PC-3 (cell line): ENCODE data around the gene EXOG. TPM values are rescaled to one million over a fixed set of nuclear protein-coding genes. Genes with fewer than 3 reads are reported as not detected.
A peak's percentile ranks its signal among the peaks of the same experiment; 100 is the strongest.

Experiments
- ATAC-seq: fragments of 200-7000 bp; cut with Tn5 transposase; 2 replicates; pipeline ENCODE4 v1.9.1; 2020; ENCODE audit warnings: mild to moderate bottlenecking, moderate library complexity
- BruUV-seq: library from RNA; stranded (reverse); fragments of 400-500 nt; replicated peaks from 2 replicates; lab custom pipeline; 2021; lab: Mats Ljungman, UMichigan
- CTCF ChIA-PET: fragments of 300-600 bp; sonication (Branson Sonifier 250); formaldehyde crosslinking; loops from one replicate; lab custom pipeline; 2022; ENCODE audit warnings: antibody characterized with exemption; lab: Charles Lee
- POLR2A ChIA-PET: fragments of 300-600 bp; sonication (Branson Sonifier 250); formaldehyde crosslinking; loops from one replicate; lab custom pipeline; 2022; ENCODE audit warnings: antibody characterized with exemption; ENCODE audit not compliant: unreplicated experiment; lab: Charles Lee
- DNase-seq: peaks from one replicate; pipeline ENCODE4 v3.0.0-alpha.2; 2015
- H2AFZ ChIP-seq: fragments of 300-600 bp; sonication (generic); 2 replicates; pipeline ENCODE4 v1.6.0; 2016; ENCODE audit warnings: antibody characterized with exemption, low read length
- H3F3A ChIP-seq: fragments of 300-600 bp; sonication (generic); one replicate; pipeline ENCODE4 v1.6.0; 2017; ENCODE audit warnings: antibody characterized with exemption, low read length, control low read depth, mild to moderate bottlenecking; ENCODE audit not compliant: unreplicated experiment
- H3K27ac ChIP-seq: fragments of 300-600 bp; sonication (generic); 2 replicates; pipeline ENCODE4 v1.5.1; 2016; ENCODE audit warnings: mild to moderate bottlenecking, low read length
- H3K27me3 ChIP-seq: fragments of 300-600 bp; sonication (generic); 2 replicates; pipeline ENCODE4 v1.6.1; 2016; ENCODE audit warnings: low read length, mixed read lengths
- H3K36me3 ChIP-seq: fragments of 300-600 bp; sonication (generic); 2 replicates; pipeline ENCODE4 v1.6.1; 2016; ENCODE audit warnings: low read depth, mixed run types, low read length, mixed read lengths
- H3K4me1 ChIP-seq: fragments of 300-600 bp; sonication (generic); 2 replicates; pipeline ENCODE4 v1.5.1; 2016; ENCODE audit warnings: low read length; ENCODE audit not compliant: insufficient read depth
- H3K4me2 ChIP-seq: fragments of 300-600 bp; sonication (generic); 2 replicates; pipeline ENCODE4 v1.6.0; 2016; ENCODE audit warnings: low read length
- H3K4me3 ChIP-seq: fragments of 300-600 bp; sonication (generic); 2 replicates; pipeline ENCODE4 v1.5.1; 2016; ENCODE audit warnings: mild to moderate bottlenecking, low read length, mixed read lengths
- H3K79me2 ChIP-seq: fragments of 300-600 bp; sonication (generic); 2 replicates; pipeline ENCODE4 v1.6.1; 2017; ENCODE audit warnings: low read length, mixed read lengths
- H3K9ac ChIP-seq: fragments of 300-600 bp; sonication (generic); 2 replicates; pipeline ENCODE4 v1.6.0; 2016; ENCODE audit warnings: mild to moderate bottlenecking, low read length
- H3K9me2 ChIP-seq: fragments of 300-600 bp; sonication (generic); replicated peaks from 2 replicates; pipeline ENCODE4 v1.6.1; 2016; ENCODE audit warnings: mixed run types, low read length, mixed read lengths
- H3K9me3 ChIP-seq: fragments of 300-600 bp; sonication (generic); 2 replicates; pipeline ENCODE4 v1.6.1; 2016; ENCODE audit warnings: low read length, mixed read lengths
- H4K20me1 ChIP-seq: fragments of 300-600 bp; sonication (generic); 2 replicates; pipeline ENCODE4 v1.6.1; 2016; ENCODE audit warnings: low read length, mixed read lengths
- CTCF ChIP-seq: fragments of 300-600 bp; sonication (generic); conservative IDR thresholded peaks from 2 replicates; pipeline ENCODE4 v1.5.1; 2017; ENCODE audit warnings: antibody characterized with exemption, low read depth, mild to moderate bottlenecking, low read length
- EZH2 ChIP-seq: fragments of 300-600 bp; sonication (generic); IDR thresholded peaks from one replicate; pipeline ENCODE4 v1.6.1; 2017; ENCODE audit warnings: antibody characterized with exemption, mild to moderate bottlenecking, low read length; ENCODE audit not compliant: unreplicated experiment
- EZH2phosphoT487 ChIP-seq: fragments of 300-600 bp; sonication (generic); IDR thresholded peaks from 2 replicates; pipeline ENCODE4 v1.6.1; 2018; ENCODE audit warnings: mild to moderate bottlenecking, antibody characterized with exemption, low read length, borderline replicate concordance
- intact Hi-C: fragments of 100-400 bp; cut with micrococcal nuclease; formaldehyde crosslinking; loops from 2 replicates; pipeline ENCODE4 v1.9.0; 2023
- total RNA-seq: library from RNA; depleted of rRNA; stranded (reverse); fragments of >200 nt; gene quantifications from 2 replicates; pipeline ENCODE4 v1.2.3, GENCODE V29; 2014

The EXOG gene
- total RNA-seq, 1 experiment from 2014 or later, result 10.0 TPM

DNA sequence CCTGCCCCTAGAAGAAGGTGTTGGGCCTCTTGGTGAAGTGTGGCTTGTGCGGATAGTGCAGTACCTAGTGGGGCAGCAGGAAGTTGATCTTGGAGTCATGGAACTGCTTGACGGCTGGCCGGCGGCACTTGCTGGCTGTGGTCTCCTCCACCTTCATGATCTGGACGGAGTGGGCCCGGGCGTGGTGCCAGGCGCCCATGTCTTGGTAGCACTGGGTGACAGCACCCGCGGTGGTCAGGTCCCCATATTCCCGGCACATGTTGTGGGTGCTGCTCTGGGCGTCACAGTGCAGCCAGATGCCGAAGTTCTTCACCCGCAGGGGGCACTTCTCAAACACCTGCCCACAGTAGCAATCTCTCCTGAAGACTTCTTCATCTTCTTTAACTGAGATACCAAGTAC is 30.7 kb downstream of the EXOG start:
- H3K27me3 ChIP-seq, result no peaks in the 10 kb centered on the region
- no peak overlapping the region for H2AFZ ChIP-seq
- H3K27ac ChIP-seq, result no peak overlapping the region
- no peaks in the 10 kb centered on the region for H3K4me1 ChIP-seq
- no peak for ATAC-seq
- ChIA-PET CTCF (no interaction called here), POLR2A (no interaction called here)
- H3K4me3 ChIP-seq, result no peak overlapping the region
- H3K4me2 ChIP-seq, result no peak overlapping the region
- intact Hi-C loops, result no loop called here
- H3K9me2 ChIP-seq, result no peaks in the 10 kb centered on the region
- no TSS peak for BruUV-seq
- H3F3A ChIP-seq, result no peaks in the 10 kb centered on the region
- no peaks in the 10 kb centered on the region for H3K79me2 ChIP-seq
- H4K20me1 ChIP-seq, result no peaks in the 10 kb centered on the region
- no peaks in the 10 kb centered on the region for H3K9me3 ChIP-seq
- DNase-seq, result no peak
- TF ChIP-seq EZH2phosphoT487 (no peak), CTCF (no peak), EZH2 (no peak)
- H3K9ac ChIP-seq, result no peak overlapping the region
- H3K36me3 ChIP-seq, result peaks cover 14% of the 10 kb centered on the region

DNA sequence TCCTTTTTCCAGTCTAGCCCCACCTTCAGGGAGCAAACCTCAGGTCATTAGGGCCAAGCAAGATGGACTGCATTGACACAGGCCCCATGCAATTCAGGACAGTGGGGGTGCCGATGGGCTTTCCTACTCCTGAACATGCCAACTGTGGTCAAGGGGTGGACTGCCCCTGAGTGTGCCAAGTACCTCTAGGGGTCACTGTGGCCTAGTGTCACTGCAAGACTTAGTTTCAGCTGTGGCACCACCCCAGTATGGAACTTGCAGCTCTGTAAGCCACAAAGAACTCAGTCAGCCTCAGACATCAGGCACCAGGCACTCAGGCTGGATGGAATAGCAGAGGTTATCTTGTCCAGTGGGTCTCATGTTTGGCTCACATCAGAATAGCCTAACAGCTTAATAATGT is 32.3 kb downstream of the EXOG start:
- ChIA-PET POLR2A (no interaction called here), CTCF (no interaction called here)
- Histone ChIP-seq H3K4me3 (no peak overlapping the region), H3K27me3 (no peaks in the 10 kb centered on the region), H3K27ac (no peak overlapping the region), H3K79me2 (no peaks in the 10 kb centered on the region), H3K36me3 (peaks cover 14% of the 10 kb centered on the region), H3K4me2 (no peak overlapping the region), H2AFZ (no peak overlapping the region), H3K9me2 (no peaks in the 10 kb centered on the region), H3K9me3 (no peaks in the 10 kb centered on the region), H4K20me1 (no peaks in the 10 kb centered on the region), H3K4me1 (no peaks in the 10 kb centered on the region), H3K9ac (no peak overlapping the region), H3F3A (no peaks in the 10 kb centered on the region)
- no TSS peak for BruUV-seq
- ATAC-seq, result peak; percentile 61
- intact Hi-C loops, result no loop called here
- peak; percentile 19 for DNase-seq
- no peak for TF ChIP-seq EZH2phosphoT487
- TF ChIP-seq CTCF, result peak; percentile 45; the same call in 1 of the 2 replicates

GRCh38 chr3:38532529-38532928 is 36.4 kb downstream of the EXOG start:
- TF ChIP-seq EZH2phosphoT487, result no peak
- no peak for TF ChIP-seq CTCF
- TF ChIP-seq EZH2, result no peak
- Histone ChIP-seq H3K79me2 (no peaks in the 10 kb centered on the region), H3K4me1 (no peaks in the 10 kb centered on the region), H4K20me1 (no peaks in the 10 kb centered on the region), H3K4me3 (no peak overlapping the region), H3K27ac (no peak overlapping the region), H3K36me3 (peaks cover 15% of the 10 kb centered on the region), H3K27me3 (no peaks in the 10 kb centered on the region), H3K9me3 (no peaks in the 10 kb centered on the region), H2AFZ (no peak overlapping the region), H3F3A (no peaks in the 10 kb centered on the region), H3K9me2 (no peaks in the 10 kb centered on the region), H3K9ac (no peak overlapping the region), H3K4me2 (no peak overlapping the region)
- DNase-seq, result no peak
- ChIA-PET POLR2A (no interaction called here), CTCF (no interaction called here)
- intact Hi-C loops, result no loop called here
- ATAC-seq, result no peak
- BruUV-seq, result no TSS peak
